ENCODE results near the gene HPD. TPM values are rescaled to one million over a fixed set of nuclear protein-coding genes. Genes with fewer than 3 reads are reported as not detected.

Gene HPD
- total and polyA plus RNA-seq, 7 experiments from 2014 or later = not detected

- Histone ChIP-seq H3K9me3 (ENCODE audit: control insufficient read depth in 2 of 3, low read length in 3 of 3) (no peaks in the 10 kb centered on the region), H3K36me3 (ENCODE audit: control insufficient read depth in 2 of 3, insufficient read depth in 3 of 3, low read length in 3 of 3) (peaks cover 10 to 56% (median 12%) of the 10 kb centered on the region in 3 experiments), H3K27me3 (ENCODE audit: control insufficient read depth in 2 of 2, insufficient read depth in 2 of 2, low read length in 2 of 2) (no peaks in the 10 kb centered on the region), H3K4me1 (ENCODE audit: control insufficient read depth in 2 of 2, insufficient read depth in 2 of 2, low read length in 2 of 2) (no peaks in the 10 kb centered on the region), H3K4me3 (ENCODE audit: low read length) (no peak overlapping the region), H3K27ac (ENCODE audit: low read depth, low read length) (no peak overlapping the region)
- Mint-ChIP-seq H3K9me3 (peaks cover 0 to 4% (median 0%) of the 10 kb centered on the region in 11 donors), H3K36me3 (peaks cover 7 to 31% (median 23%) of the 10 kb centered on the region in 5 donors), H3K27me3 (no peaks in the 10 kb centered on the region), H3K27ac (peak overlapping the region in 4 of 9 donors; percentile 12 to 56 (median 37)), H3K4me3 (no peak overlapping the region), H3K4me1 (peaks cover 0 to 8% (median 5%) of the 10 kb centered on the region in 7 donors)
- POLR2A ChIA-PET = interaction anchor here (0.6 to 0.9 kb wide), 2 partner anchors 20 to 1150 kb away, joined by 3 to 5 read pairs; no protein-coding TSS in a partner anchor
- ATAC-seq = no peak
- CTCF ChIA-PET = no interaction called here
- intact Hi-C loops (cut with micrococcal nuclease) = no loop called here
- no peak for DNase-seq
Measured at GRCh38 chr12:121831571-121832245, 27.0 kb downstream of the HPD start.

GRCh38 chr12:121830588-121831265, 27.9 kb downstream of the HPD start:
- Mint-ChIP-seq H3K27me3 (no peaks in the 10 kb centered on the region), H3K4me1 (peaks cover 0 to 10% (median 6%) of the 10 kb centered on the region in 7 donors), H3K36me3 (peaks cover 8 to 36% (median 24%) of the 10 kb centered on the region in 5 donors), H3K27ac (peak overlapping the region in 3 of 9 donors; percentile 26 to 56 (median 33)), H3K9me3 (peaks cover 0 to 6% (median 0%) of the 10 kb centered on the region in 11 donors), H3K4me3 (no peak overlapping the region)
- no peaks in the 10 kb centered on the region for H3K4me1 ChIP-seq (ENCODE audit: control insufficient read depth in 2 of 2, insufficient read depth in 2 of 2, low read length in 2 of 2)
- ATAC-seq = no peak
- ChIA-PET CTCF (no interaction called here), POLR2A (interaction anchor here (0.9 kb wide), 1 partner anchor 19 kb away, joined by 3 read pairs; no protein-coding TSS in a partner anchor)
- intact Hi-C loops (cut with micrococcal nuclease) = no loop called here
- H3K9me3 ChIP-seq (ENCODE audit: control insufficient read depth in 2 of 3, low read length in 3 of 3) = no peaks in the 10 kb centered on the region
- H3K36me3 ChIP-seq (ENCODE audit: control insufficient read depth in 2 of 3, insufficient read depth in 3 of 3, low read length in 3 of 3) = peaks cover 12 to 65% (median 14%) of the 10 kb centered on the region in 3 experiments
- H3K27me3 ChIP-seq (ENCODE audit: control insufficient read depth in 2 of 2, insufficient read depth in 2 of 2, low read length in 2 of 2) = no peaks in the 10 kb centered on the region
- H3K4me3 ChIP-seq (ENCODE audit: low read length) = no peak overlapping the region
- peak in 1 of 9 donors; percentile 6 for DNase-seq
- H3K27ac ChIP-seq (ENCODE audit: low read depth, low read length) = no peak overlapping the region

GRCh38 chr12:121830134-121830533, 28.5 kb downstream of the HPD start:
- intact Hi-C loops (cut with micrococcal nuclease) = no loop called here
- Histone ChIP-seq H3K4me3 (ENCODE audit: low read length) (no peak overlapping the region), H3K27me3 (ENCODE audit: control insufficient read depth in 2 of 2, insufficient read depth in 2 of 2, low read length in 2 of 2) (no peaks in the 10 kb centered on the region), H3K4me1 (ENCODE audit: control insufficient read depth in 2 of 2, insufficient read depth in 2 of 2, low read length in 2 of 2) (no peaks in the 10 kb centered on the region), H3K27ac (ENCODE audit: low read depth, low read length) (no peak overlapping the region), H3K36me3 (ENCODE audit: control insufficient read depth in 2 of 3, insufficient read depth in 3 of 3, low read length in 3 of 3) (peaks cover 12 to 69% (median 14%) of the 10 kb centered on the region in 3 experiments), H3K9me3 (ENCODE audit: control insufficient read depth in 2 of 3, low read length in 3 of 3) (no peaks in the 10 kb centered on the region)
- ChIA-PET CTCF (no interaction called here), POLR2A (interaction anchor here (0.6 kb wide), 1 partner anchor 953 kb away, joined by 3 read pairs; no protein-coding TSS in a partner anchor)
- Mint-ChIP-seq H3K27ac (peak overlapping the region in 2 of 9 donors; percentile 26 to 33), H3K27me3 (no peaks in the 10 kb centered on the region), H3K9me3 (peaks cover 0 to 6% (median 0%) of the 10 kb centered on the region in 11 donors), H3K4me1 (peaks cover 0 to 10% (median 6%) of the 10 kb centered on the region in 7 donors), H3K4me3 (no peak overlapping the region), H3K36me3 (peaks cover 8 to 36% (median 24%) of the 10 kb centered on the region in 5 donors)
- DNase-seq = no peak
- ATAC-seq = no peak

GRCh38 chr12:121829250-121829918, 29.3 kb downstream of the HPD start:
- ATAC-seq = no peak
- H3K27me3 Mint-ChIP-seq = no peaks in the 10 kb centered on the region
- Histone ChIP-seq H3K36me3 (ENCODE audit: control insufficient read depth in 2 of 3, insufficient read depth in 3 of 3, low read length in 3 of 3) (peaks cover 12 to 77% (median 14%) of the 10 kb centered on the region in 3 experiments), H3K4me3 (ENCODE audit: low read length) (no peak overlapping the region), H3K9me3 (ENCODE audit: control insufficient read depth in 2 of 3, low read length in 3 of 3) (no peaks in the 10 kb centered on the region), H3K27ac (ENCODE audit: low read depth, low read length) (no peak overlapping the region), H3K4me1 (ENCODE audit: control insufficient read depth in 2 of 2, insufficient read depth in 2 of 2, low read length in 2 of 2) (no peaks in the 10 kb centered on the region), H3K27me3 (ENCODE audit: control insufficient read depth in 2 of 2, insufficient read depth in 2 of 2, low read length in 2 of 2) (no peaks in the 10 kb centered on the region)
- POLR2A ChIA-PET = interaction anchor here (0.6 to 0.7 kb wide), 3 partner anchors 35 to 1454 kb away, joined by 3 to 4 read pairs (median 3); no protein-coding TSS in a partner anchor
- H3K9me3 Mint-ChIP-seq = peaks cover 0 to 6% (median 0%) of the 10 kb centered on the region in 11 donors
- CTCF ChIA-PET = no interaction called here
- peak overlapping the region in 1 of 10 donors; percentile 53 for H3K4me3 Mint-ChIP-seq
- H3K4me1 Mint-ChIP-seq = peaks cover 0 to 10% (median 6%) of the 10 kb centered on the region in 7 donors
- peaks cover 8 to 36% (median 24%) of the 10 kb centered on the region in 5 donors for H3K36me3 Mint-ChIP-seq
- intact Hi-C loops (cut with micrococcal nuclease) = no loop called here
- H3K27ac Mint-ChIP-seq = peak overlapping the region in 4 of 9 donors; percentile 48 to 80 (median 74)
- no peak for DNase-seq

GRCh38 chr12:121828826-121829225, 29.8 kb downstream of the HPD start:
- Histone ChIP-seq H3K4me3 (ENCODE audit: low read length) (no peak overlapping the region), H3K27ac (ENCODE audit: low read depth, low read length) (no peak overlapping the region), H3K36me3 (ENCODE audit: control insufficient read depth in 2 of 3, insufficient read depth in 3 of 3, low read length in 3 of 3) (peaks cover 12 to 81% (median 17%) of the 10 kb centered on the region in 3 experiments), H3K4me1 (ENCODE audit: control insufficient read depth in 2 of 2, insufficient read depth in 2 of 2, low read length in 2 of 2) (no peaks in the 10 kb centered on the region), H3K27me3 (ENCODE audit: control insufficient read depth in 2 of 2, insufficient read depth in 2 of 2, low read length in 2 of 2) (no peaks in the 10 kb centered on the region), H3K9me3 (ENCODE audit: control insufficient read depth in 2 of 3, low read length in 3 of 3) (no peaks in the 10 kb centered on the region)
- DNase-seq = peak in 1 of 9 donors; percentile 5
- POLR2A ChIA-PET = interaction anchor here (1.6 kb wide), 1 partner anchor 9 kb away, joined by 3 read pairs; no protein-coding TSS in a partner anchor
- Mint-ChIP-seq H3K9me3 (peaks cover 0 to 6% (median 0%) of the 10 kb centered on the region in 11 donors), H3K27ac (peak overlapping the region in 6 of 9 donors; percentile 2 to 80 (median 68)), H3K4me3 (no peak overlapping the region), H3K36me3 (peaks cover 8 to 40% (median 24%) of the 10 kb centered on the region in 5 donors), H3K4me1 (peaks cover 0 to 10% (median 6%) of the 10 kb centered on the region in 7 donors), H3K27me3 (no peaks in the 10 kb centered on the region)
- CTCF ChIA-PET = interaction anchor here (1.9 kb wide), 1 partner anchor 35 kb away, joined by 8 read pairs; the partner anchor contains the start of gene RHOF
- intact Hi-C loops (cut with micrococcal nuclease) = no loop called here
- ATAC-seq = no peak

DNA sequence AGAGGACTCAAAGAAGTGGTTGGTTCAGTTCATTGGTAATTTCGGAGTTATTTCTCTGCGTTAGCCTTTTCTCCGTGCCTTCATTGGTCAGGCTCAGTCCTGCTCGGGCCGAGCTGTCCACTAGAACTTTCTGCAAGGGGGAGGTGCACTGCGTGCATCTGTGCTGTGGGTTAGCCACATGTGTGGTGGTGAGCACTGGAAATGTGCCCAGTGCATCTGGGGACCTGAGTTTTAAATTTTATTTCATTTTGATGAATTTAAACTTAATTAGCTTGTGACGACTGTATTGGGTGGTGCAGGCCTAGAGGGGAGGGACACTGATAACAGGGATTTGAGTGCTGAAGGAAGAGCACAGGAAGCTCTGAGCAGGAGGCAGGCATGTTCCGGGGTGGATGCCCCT, 30.4 kb downstream of the HPD start:
- CTCF ChIA-PET = interaction anchor here (0.5 to 1.9 kb wide), 2 partner anchors 34 to 602 kb away, joined by 3 to 8 read pairs; partner anchors contain the start of gene RHOF
- H3K4me1 Mint-ChIP-seq = peaks cover 0 to 10% (median 6%) of the 10 kb centered on the region in 7 donors
- H3K4me3 ChIP-seq (ENCODE audit: low read length) = no peak overlapping the region
- H3K9me3 ChIP-seq (ENCODE audit: control insufficient read depth in 2 of 3, low read length in 3 of 3) = no peaks in the 10 kb centered on the region
- DNase-seq = no peak
- H3K27me3 Mint-ChIP-seq = no peaks in the 10 kb centered on the region
- H3K9me3 Mint-ChIP-seq = peaks cover 0 to 6% (median 0%) of the 10 kb centered on the region in 11 donors
- no peaks in the 10 kb centered on the region for H3K27me3 ChIP-seq (ENCODE audit: control insufficient read depth in 2 of 2, insufficient read depth in 2 of 2, low read length in 2 of 2)
- intact Hi-C loops (cut with micrococcal nuclease) = no loop called here
- peaks cover 8 to 40% (median 24%) of the 10 kb centered on the region in 5 donors for H3K36me3 Mint-ChIP-seq
- H3K4me3 Mint-ChIP-seq = no peak overlapping the region
- H3K36me3 ChIP-seq (ENCODE audit: control insufficient read depth in 2 of 3, insufficient read depth in 3 of 3, low read length in 3 of 3) = peaks cover 12 to 87% (median 23%) of the 10 kb centered on the region in 3 experiments
- no peak for ATAC-seq
- H3K27ac Mint-ChIP-seq = peak overlapping the region in 5 of 9 donors; percentile 2 to 75 (median 62)
- H3K27ac ChIP-seq (ENCODE audit: low read depth, low read length) = no peak overlapping the region
- H3K4me1 ChIP-seq (ENCODE audit: control insufficient read depth in 2 of 2, insufficient read depth in 2 of 2, low read length in 2 of 2) = no peaks in the 10 kb centered on the region
- POLR2A ChIA-PET = interaction anchor here (0.6 to 2.3 kb wide), 6 partner anchors 8 to 278 kb away, joined by 3 to 14 read pairs (median 4); no protein-coding TSS in a partner anchor

All from naive thymus-derived CD4-positive, alpha-beta T cell (primary cell).